Anterior cingulate cortex (tissue), 58 donors: ENCODE measurements around the gene FLYWCH1.

Source experiments
- DNase-seq, 58 donors: peaks; one replicate each; lab custom pipeline; 2025; lab: John Stamatoyannopoulos, UW

Gene FLYWCH1

DNA sequence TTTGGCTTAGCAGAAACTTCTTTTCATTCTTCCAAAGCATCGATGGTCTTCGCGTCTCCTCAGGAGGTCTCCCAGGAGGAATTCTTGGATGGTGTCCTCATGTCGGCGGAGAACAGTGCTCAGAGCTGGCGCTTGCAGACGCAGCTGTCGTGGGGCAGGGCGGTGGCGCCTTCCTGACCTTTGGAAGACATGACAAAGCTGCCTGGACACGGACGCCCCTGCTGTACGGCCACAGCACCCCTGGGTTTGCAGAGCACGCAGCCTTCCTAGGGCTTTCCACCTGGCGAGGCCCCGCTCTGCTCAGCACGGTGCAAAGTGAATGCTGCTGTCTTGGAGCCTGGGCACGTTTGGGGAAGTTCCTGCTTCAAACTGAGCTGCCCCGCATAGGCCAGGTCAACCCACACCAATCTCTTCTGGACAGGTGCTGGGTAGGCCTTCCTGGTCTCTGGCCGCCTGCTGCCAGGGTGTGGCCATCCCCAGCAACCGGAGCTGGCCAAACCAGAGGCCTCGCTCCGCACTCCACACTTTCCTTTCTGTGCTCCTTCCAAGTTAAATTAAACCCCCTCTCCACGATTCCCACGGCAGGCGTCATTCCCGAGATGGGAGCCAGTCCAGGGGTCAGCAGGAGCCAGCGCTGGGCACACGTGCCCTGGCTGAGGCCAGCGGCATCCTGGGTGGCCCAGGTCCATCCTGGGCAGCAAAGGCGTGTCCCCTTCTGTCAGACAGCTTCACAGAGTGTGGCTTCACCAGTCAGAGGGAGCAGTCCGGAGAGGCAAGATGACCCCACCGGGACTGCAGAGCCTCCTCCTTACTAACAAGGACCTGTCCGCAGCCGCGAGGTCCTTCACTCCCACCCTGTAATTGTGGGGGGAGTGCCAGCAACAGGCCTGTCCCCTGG, 37.3 kb downstream of the FLYWCH1 start:
- DNase-seq = no peak

- DNase-seq = no peak
Measured at GRCh38 chr16:2949705-2950352, 38.1 kb downstream of the FLYWCH1 start.

DNA sequence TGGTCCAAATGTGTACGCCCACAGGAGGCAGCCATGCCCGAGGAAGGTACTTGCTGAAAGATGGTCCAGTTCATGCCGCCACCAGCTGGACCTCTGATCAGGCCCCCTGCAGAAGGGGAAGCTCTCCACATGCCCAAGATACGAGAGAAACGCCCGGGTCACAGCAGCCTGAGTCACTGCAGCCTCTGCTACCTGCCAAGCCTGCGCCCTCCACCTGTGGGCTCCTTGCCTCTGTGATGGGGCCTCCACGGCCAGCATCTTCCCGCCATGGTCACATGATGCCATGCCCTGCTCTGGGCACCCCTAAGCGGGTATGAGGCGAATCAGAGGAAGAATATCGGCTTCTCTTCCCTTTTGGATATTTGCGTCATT, 38.6 kb downstream of the FLYWCH1 start:
- DNase-seq = no peak

- DNase-seq = no peak
Measured at GRCh38 chr16:2950773-2951172, 39.0 kb downstream of the FLYWCH1 start.

GRCh38 chr16:2952679-2953078, 40.9 kb downstream of the FLYWCH1 start:
- DNase-seq = no peak

GRCh38 chr16:2953706-2954627, 42.2 kb downstream of the FLYWCH1 start:
- no peak for DNase-seq

GRCh38 chr16:2954656-2955381, 43.1 kb downstream of the FLYWCH1 start:
- DNase-seq = no peak

GRCh38 chr16:2955438-2955778, 43.7 kb downstream of the FLYWCH1 start:
- DNase-seq = no peak

DNA sequence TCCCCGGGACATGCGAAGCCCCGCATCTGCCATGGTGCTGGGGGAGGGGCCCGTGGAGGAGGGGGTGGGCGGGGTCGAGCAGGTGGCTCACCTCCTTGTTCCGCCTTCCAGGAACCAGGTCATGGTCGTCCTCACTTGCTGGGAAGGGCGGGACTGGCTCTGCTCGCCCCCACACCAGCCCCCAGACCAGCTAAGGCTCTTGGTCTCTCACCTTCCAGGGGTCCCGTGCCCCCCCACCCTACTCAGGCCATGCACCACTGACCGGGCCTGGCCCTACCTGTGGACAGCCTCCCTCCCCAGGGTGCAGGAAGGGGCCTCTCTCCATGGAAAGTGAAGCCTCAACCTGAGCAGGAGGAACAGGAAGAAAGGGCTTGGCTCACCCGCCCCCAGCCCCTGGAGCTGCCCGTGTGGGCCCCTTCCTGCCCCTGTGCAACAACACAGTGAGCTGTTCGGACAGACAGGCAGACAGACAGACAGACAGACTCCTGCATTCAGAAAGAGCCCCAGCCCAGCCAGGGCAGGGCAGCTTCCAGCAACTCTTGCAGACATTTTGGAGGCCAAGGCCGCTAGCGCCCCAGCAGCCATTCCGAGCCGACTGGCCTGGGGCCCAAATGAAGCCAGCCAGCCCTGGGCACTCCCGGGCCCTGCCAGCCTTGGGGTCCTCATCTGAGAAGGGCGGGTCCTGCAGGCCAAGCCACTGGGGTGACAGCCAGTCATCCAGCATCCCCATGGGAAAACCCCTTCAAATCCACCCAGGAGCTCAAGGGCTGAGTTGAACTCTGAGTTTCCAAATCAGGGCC, 44.2 kb downstream of the FLYWCH1 start:
- DNase-seq = no peak

- no peak for DNase-seq
Measured at GRCh38 chr16:2956579-2956956, 44.8 kb downstream of the FLYWCH1 start.

DNA sequence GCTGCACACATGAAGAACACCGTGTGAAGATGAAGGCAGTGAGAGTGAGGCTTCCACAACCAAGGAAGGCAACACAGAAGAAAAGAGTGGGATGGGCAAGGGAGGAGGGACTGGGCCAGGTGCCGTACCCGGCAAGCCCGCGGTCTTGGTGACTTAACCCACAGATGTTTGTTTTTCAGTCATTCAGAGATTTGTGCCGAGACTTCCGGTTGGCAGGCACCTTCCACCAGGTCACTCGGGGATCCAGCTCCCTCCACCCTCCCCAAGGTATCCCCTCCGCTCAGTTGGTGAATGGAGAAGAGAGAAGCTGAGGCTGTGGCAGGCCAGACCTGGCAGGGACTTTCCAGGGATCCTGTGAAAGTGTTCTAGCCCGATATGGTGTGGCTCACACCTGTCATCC, 47.5 kb downstream of the FLYWCH1 start:
- no peak for DNase-seq

DNA sequence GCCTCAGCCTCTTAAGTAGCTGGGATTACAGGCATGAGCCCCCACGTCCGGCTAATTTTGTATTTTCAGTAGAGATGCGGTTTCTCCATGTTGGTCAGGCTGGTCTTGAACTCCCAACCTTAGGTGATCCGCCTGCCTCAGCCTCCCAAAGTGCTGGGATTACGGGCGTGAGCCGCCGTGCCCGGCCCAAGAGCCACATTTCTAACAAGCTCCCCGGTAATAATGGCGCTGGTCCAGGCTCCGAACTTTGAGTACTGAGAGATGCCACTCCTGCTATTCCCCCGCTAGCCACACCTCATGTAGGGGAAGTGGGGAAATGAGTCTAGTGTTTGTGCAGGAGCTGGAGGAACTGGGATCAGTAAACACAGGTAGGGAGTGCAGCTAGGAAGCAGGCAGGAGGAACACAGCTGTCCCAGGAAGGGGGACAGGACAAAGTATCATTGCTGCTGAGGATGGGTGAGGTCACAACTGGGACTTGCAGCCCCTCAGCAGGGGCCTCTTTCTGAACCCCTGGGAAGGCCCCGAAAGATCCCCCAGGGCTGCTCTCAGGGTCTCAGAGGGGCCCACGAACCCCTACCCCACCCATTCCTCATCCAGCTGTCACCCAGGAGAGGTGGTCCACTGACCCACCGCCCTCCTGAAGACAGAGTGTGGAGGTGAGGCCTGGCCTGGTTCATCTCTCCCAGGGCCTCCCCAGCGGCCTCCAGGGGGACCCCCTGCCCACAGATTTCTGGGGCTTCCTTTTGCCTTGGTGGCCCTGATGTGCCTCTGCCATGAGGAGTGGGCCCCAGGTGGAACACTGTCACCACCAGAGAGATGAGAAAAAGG, 48.7 kb downstream of the FLYWCH1 start:
- no peak for DNase-seq

- DNase-seq = no peak
Measured at GRCh38 chr16:2962334-2963073, 50.8 kb downstream of the FLYWCH1 start.

GRCh38 chr16:2963074-2963722, 51.5 kb downstream of the FLYWCH1 start:
- no peak for DNase-seq

GRCh38 chr16:2963723-2964474, 52.2 kb downstream of the FLYWCH1 start, which contains the start of gene KREMEN2:
TSS of gene KREMEN2 (plus strand) at chr16:2964275. CDS start at chr16:2964521, 246 bp downstream.
- DNase-seq = no peak

DNA sequence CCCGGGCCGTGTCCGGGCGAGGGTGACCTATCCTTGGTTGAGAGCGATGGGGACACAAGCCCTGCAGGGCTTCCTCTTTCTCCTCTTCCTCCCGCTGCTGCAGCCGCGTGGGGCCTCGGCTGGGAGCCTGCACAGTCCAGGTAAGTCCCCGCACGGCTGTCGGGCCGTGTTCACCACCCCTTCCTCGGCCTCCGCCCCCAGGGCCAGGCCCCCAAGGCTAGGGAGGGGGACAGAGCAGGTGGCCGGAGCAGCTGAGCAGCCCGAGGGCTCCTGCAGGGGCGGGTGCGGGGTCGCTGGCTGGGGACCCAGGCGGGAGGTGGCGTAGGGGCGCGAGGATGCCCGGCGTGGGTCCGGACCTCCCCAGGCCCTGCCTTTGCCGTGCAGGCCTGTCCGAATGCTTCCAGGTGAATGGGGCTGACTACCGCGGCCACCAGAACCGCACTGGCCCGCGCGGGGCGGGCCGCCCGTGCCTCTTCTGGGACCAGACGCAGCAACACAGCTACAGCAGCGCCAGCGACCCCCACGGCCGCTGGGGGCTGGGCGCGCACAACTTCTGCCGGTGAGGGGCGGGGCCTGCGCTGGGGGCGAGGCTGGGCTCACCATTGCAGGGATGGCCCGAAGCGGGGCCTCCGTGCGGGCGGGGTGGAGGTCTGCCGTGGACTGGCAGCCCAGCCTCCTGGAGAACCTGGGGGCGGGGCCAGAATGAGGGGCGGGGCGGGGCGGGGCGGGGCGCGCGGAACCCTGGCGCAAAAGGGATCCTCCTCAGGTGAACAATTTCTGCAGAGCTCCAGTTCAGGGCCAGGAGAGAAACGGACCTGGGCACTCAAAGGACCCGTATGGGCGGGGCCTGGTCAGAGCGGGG, 53.0 kb downstream of the FLYWCH1 start:
- no peak for DNase-seq
